ENCODE measurements around the gene COPA. TPM values are rescaled to one million over a fixed set of nuclear protein-coding genes. Genes with fewer than 3 reads are reported as not detected.

The COPA gene
- total and polyA plus RNA-seq, 8 donors = 149 to 182 (median 174) TPM

DNA sequence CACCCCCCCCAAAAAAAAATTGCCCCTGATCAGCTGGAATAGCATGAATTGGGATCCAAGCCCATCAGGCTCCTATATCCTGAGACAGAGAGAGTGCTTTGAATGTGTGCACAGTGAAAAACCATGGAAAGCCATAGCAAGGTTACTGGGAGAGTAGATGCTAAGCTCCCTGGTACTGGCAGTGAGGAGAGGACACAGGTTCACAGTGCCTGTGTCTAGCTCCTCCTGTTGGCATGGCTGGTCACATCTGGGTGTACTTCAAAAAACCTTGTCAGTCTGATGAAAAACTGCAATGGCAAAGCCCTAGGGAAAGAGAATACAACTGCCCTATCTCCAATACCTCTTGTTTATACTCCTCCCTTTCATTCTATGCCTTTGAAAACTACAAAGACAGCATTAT, 12.9 kb downstream of the COPA start:
- Histone ChIP-seq H3K4me1 (no peaks in the 10 kb centered on the region), H3K4me3 (no peak overlapping the region), H3K27ac (no peak overlapping the region), H3K9me3 (no peaks in the 10 kb centered on the region), H3K36me3 (peaks cover 0 to 100% of the 10 kb centered on the region in 2 donors), H3K27me3 (no peaks in the 10 kb centered on the region)
- ATAC-seq (no peak), DNase-seq (no peak)
- no peak for TF ChIP-seq CTCF (IDR thresholded peaks at IDR 0.05)
- intact Hi-C loops (cut with DNase I) = no loop called here

GRCh38 chr1:160328184-160328583, 14.9 kb downstream of the COPA start:
- intact Hi-C loops (cut with DNase I) = no loop called here
- no peaks in the 10 kb centered on the region for H3K4me1 ChIP-seq
- no peak for TF ChIP-seq CTCF (IDR thresholded peaks at IDR 0.05)
- no peak for ATAC-seq
- H3K9me3 ChIP-seq = no peaks in the 10 kb centered on the region
- H3K4me3 ChIP-seq = no peak overlapping the region
- H3K27ac ChIP-seq = no peak overlapping the region
- no peak for DNase-seq
- H3K27me3 ChIP-seq = no peaks in the 10 kb centered on the region
- peaks cover 0 to 100% of the 10 kb centered on the region in 2 donors for H3K36me3 ChIP-seq

- peaks cover 0 to 100% of the 10 kb centered on the region in 2 donors for H3K36me3 ChIP-seq
- no peak overlapping the region for H3K4me3 ChIP-seq
- ATAC-seq (no peak), DNase-seq (no peak)
- H3K27ac ChIP-seq = no peak overlapping the region
- no peaks in the 10 kb centered on the region for H3K27me3 ChIP-seq
- intact Hi-C loops (cut with DNase I) = no loop called here
- no peak for TF ChIP-seq CTCF (IDR thresholded peaks at IDR 0.05)
- H3K9me3 ChIP-seq = no peaks in the 10 kb centered on the region
- H3K4me1 ChIP-seq = no peaks in the 10 kb centered on the region
These were observed 16.6 kb downstream of the COPA start for GRCh38 chr1:160326418-160326817.

- Histone ChIP-seq H3K27ac (no peak overlapping the region), H3K27me3 (no peaks in the 10 kb centered on the region), H3K4me3 (no peak overlapping the region), H3K4me1 (no peaks in the 10 kb centered on the region), H3K9me3 (no peaks in the 10 kb centered on the region), H3K36me3 (peaks cover 0 to 97% of the 10 kb centered on the region in 2 donors)
- ATAC-seq (no peak), DNase-seq (no peak)
- no peak for TF ChIP-seq CTCF (IDR thresholded peaks at IDR 0.05)
- intact Hi-C loops (cut with DNase I) = no loop called here
These were observed 17.8 kb downstream of the COPA start for GRCh38 chr1:160325252-160325651.

DNA sequence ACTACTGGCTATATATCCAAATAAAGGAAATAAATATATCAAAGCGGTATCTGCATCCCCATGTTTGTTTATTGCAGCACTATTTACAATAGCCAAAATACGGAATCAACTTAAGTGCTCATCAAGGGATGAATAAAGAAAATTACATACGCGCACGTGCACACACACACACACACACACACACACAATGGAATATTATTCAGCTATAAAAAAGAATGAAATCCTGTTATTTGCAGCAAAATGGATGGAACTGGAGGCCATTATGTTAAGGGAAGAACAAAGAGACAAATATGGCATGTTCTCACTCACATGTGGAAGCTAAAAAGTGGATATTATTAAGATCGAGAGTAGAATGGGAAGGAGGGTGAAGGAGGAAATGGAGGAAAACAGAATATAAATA, 20.2 kb downstream of the COPA start:
- no peak for ATAC-seq
- Histone ChIP-seq H3K36me3 (peaks cover 0 to 94% of the 10 kb centered on the region in 2 donors), H3K4me3 (no peak overlapping the region), H3K27me3 (no peaks in the 10 kb centered on the region), H3K9me3 (no peaks in the 10 kb centered on the region), H3K4me1 (no peaks in the 10 kb centered on the region), H3K27ac (no peak overlapping the region)
- DNase-seq = no peak
- TF ChIP-seq CTCF (IDR thresholded peaks at IDR 0.05) = no peak
- intact Hi-C loops (cut with DNase I) = no loop called here
